HG03103 (cell line): ENCODE measurements around the gene C9orf72.

ENCODE experiments used
- ATAC-seq: cut with Tn5 transposase; IDR thresholded peaks from one replicate; pipeline ENCODE4 v1.9.1; 2021; ENCODE audit warnings: low read depth; ENCODE audit not compliant: unreplicated experiment

Gene C9orf72

DNA sequence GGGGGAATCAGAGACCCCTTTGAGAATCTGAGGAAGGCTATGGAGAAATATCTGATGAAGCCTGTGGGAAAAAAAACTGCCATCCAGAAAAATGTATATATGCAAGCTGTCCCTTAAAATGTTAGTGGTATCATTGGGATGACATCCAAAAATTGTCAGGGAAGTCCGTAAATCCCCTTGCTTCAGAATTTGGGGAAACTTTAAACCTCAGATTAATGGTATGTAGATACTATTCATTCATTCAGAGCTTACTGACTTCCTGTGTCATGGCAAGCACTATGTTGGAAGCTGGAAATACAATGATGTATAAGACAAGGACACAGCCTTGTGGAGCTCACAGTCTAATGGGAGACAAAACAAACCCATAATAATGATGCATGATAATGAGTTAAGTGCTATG, 32.8 kb downstream of the C9orf72 start:
- no peak for ATAC-seq

DNA sequence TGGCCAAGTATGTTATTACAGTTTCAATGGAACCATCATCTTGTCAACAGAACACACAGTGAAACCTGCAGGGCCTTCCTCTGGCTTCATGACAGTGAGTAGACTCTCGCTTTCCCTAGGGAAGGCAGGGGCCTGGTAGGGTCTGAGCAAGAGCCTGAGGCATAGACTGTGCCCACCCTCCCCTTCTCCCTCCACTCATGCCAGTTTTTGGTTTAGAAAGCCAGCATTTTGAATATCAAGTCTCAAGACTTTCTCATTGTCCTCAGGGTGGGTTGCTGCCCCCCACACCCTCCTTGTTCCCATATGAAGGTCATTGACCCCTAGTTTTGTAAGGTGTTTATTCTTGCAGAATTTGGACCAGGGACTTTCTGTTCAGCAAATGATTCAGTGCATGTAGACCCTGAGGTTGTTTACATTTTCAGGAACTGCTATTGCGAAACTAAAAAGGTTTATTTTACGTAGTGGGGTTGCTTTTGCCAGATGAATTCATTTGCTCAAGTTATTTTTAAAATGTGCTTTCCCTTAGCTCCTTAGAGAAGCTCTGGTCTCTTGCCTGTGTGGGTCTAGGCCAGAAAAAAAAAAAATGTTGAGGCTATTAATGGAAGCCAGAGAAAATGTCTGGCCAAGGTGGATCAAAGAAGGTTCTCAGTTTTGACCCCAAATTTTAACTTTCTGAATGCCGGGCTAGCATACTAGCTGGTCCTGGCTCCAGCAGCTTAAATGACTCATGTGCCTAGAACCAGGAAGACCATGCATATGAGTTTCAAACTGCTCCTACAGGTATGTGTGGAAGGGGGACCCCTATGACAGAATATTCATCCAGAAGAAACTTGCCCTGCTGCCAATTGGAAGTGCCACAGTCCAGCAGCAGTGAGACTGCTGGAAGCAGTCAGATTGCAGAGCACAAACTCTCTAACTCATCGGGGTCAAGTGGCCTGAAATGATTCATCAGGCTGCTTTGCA, 33.5 kb downstream of the C9orf72 start:
- no peak for ATAC-seq

GRCh38 chr9:27538647-27539046, 34.6 kb downstream of the C9orf72 start:
- ATAC-seq: no peak

DNA sequence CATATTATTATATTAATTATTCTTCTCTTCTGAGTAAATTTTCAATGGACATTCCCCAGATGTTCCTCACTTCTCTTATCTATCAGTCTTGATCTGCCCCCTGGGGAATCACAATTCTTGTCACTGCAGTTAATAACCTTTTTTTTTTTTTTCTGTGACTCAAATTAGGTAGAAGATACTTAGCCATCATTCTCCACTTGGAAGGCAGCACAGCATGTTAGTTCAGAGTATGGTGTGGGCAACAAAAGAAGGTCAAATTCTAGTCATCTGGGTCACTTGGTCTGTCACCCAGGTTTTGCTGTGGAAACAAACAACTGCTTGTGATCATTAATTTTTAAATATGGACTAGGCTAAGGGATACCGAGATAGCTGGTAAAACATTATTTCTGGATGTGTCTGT, 35.5 kb downstream of the C9orf72 start:
- no peak for ATAC-seq

DNA sequence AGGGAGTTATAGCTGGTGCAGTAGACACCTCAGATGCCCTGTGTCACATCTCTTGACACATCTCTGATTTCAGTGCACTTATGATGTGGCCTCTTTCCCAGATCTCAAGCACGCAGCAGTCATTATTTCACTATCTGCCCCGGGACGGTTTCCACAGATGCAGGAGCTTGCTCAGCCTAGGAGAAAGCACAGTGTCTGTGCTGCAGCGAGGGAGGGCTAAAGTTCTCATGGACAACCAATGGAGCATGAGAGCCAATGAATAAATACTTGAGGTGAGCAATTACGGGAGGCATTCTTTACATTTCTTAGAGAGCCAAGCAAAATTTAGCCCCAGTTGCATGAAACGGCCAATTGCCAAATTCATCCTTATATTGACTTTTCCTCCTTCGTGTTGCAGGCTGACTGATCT, 36.2 kb downstream of the C9orf72 start:
- no peak for ATAC-seq

DNA sequence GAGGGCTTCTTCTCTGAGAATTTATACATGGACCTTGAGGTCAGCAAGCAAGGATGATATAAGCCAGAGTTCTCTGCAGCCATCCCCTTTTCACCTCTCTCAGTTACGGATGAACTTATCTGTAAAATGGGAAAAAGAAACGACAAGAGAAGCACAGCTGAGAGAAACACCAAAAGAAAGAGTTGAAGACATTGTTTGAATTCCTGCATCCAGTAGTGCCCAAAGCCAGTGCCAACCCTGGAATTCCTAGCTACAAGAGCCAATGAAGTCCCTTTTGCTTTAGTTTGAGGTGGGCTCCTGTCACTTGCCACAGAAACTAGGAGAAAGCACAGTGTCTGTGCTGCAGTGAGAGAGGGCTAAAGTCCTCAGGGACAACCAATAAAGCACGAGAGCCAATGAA, 37.1 kb downstream of the C9orf72 start:
- no peak for ATAC-seq

GRCh38 chr9:27535701-27536118, 37.6 kb downstream of the C9orf72 start:
- ATAC-seq: peak; percentile 56

DNA sequence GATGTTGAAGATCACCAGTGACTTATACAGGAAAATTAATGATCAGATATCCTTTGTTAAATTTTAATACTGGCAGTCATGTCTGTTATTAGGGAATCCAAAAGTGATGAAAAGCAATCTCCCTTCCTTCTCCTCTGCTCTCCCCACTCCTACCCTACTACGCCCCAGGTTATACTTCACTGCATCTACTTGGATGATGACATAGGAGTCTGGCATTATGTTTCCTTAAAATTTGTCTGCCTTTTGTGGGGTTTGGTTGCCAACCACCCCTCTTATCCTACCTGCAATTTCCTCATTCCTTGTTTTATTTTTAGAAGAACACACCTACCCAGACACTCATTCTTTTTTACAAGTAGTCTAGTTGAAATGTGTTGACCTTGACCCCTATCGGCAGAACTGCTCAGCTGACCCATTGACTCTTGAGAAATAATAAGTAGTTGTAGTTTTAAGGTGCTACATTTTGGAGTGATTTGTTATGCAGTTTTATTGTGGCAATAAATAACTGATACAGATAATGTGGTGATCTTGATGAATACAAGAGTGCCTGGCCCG, 38.5 kb downstream of the C9orf72 start:
- no peak for ATAC-seq

DNA sequence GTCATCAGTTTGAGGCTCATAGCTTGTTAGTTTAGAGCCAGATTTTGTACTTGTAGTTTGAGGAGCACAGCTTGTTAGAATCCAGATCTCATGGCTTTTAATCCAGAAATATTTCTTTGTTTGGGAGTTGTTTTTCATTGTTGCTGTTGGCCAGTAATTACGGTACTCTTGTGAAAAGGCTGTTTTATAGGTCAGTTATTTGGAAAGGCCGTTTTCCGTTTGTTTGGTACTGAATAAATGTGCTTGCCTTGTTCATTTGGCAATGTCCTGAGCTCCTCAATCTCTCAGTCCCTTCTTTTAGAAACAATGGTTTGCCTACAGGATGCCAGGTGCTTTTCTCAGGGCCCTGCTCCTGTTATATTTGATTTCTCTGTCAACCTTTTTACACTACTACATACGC, 39.1 kb downstream of the C9orf72 start:
- ATAC-seq: no peak

DNA sequence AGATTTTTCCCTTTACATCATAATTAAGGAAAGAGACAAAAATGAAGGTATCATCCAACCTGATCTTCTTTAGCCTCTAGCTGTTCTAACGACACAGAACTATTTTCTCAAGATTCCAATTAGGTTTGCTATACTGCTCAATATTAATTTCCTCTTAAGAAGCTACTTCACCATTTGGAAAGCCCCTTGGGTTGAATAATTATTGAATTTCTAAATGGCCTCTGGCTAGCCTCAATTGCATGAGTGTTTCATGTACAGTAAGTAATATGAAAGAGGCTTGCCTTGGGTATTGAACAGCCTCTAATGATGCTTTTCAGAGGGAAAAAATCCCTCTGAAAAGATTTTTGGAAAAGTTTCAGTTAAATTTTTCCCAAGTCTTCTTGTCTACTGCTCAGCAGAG, 40.0 kb downstream of the C9orf72 start:
- ATAC-seq: no peak

DNA sequence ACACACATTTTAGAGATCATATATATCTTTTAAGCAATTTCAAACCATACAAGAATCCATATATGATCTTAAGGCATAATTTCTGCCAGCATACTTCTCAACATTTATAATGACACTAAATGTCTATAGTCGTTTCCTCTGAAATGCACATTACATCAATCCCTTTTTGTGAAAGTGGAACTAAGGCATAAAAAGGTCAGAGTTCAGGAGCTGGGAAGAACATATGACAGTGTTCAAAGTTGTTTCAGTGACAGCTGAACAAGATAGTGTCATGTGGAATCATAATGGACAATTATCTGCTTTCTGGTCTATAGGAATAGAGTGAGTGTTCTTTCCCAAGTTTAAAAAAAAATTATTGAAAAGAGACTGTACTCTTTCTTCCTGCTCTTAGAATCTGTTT, 41.2 kb downstream of the C9orf72 start:
- no peak for ATAC-seq

DNA sequence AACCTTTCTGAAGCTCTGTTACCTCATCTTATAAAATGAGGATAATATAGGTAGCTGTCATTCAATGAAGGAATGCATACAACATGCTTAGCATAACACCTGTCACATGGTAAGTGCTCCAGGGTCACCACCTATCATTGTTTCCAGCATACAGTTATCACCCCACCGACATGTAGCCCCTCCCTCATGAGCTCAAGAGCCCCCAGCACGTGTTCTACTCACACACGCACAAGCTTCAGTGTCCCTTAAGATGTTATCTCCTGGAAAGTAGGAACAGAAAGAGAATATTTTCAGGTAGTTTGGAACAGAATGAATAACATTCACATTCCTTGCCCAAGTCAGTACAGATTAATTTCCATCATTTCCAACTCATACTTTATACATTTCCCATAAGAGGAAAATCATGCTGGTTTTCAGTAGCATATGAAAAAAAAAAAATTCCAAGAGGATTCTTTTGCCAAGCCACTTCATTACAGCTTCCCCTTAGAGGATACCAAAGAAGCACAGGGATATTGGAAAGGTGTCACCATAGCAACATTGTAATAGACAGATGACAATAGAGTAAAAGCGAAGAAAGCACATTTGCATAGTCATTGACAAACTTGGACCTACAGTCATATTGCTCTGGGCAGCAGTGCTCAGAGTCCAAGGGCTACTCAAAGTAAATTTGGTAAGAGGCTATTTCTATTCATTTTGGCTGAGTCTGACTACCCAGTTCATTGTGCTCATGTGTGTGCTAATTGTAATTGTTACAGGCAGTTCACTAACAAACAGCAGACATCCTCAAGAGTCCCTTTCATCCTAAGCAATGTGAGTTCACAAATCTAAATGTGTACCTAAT, 42.1 kb downstream of the C9orf72 start:
- ATAC-seq: no peak

DNA sequence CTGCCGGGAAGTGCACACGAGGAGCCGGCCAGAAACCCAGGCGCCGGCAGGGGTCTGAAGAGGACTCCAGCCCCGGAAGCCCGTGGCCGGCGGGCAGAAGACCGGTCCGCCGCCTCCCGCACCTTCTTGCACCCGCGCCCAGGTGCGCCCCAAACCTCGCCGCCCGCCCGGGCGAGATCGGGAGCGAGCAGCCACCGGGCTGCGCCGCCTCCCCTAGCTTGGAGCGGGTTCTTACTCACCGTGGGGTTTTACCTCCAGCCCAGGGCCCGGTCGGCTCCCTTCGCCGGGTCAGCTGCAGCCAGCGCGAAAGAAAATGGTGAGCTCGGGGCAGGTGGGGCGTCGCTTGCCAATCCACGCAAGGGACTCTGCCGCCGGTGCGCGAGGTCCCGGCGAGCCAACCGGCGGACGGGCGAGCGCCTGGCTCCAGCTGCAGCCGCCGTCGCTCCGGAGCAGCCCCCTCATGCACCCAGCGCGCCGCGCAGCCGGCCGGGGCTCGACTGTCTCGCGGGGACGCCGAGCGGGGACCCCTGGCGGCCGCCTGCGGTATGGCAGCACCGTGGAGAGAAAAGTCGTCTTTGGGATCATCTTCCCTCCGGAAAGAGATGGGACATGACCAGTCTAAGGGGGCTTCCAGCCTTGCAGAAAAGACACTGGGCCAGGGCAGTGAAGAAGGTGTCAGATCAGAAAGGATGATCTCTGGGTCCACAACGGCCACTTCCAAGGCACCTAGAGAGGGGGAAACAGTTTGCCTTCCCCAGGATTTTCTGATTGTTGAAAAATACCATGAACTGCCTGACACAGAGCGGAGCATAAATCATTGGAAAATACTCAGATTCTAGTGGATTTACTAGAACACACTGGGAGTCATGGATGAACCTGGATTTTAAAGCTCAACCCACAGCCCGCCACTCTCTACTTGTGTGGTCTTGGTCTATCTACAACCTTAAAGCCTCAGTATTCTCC, 43.7 kb downstream of the C9orf72 start, which contains the start of gene MOB3B:
Gene MOB3B, minus strand, starts transcription at position 499 of the 963 bp plus-strand sequence. CDS start 74,264 bp downstream, outside the sequence.
- peak; percentile 74 for ATAC-seq

GRCh38 chr9:27528886-27529315, 44.4 kb downstream of the C9orf72 start:
- peak; percentile 20 for ATAC-seq

DNA sequence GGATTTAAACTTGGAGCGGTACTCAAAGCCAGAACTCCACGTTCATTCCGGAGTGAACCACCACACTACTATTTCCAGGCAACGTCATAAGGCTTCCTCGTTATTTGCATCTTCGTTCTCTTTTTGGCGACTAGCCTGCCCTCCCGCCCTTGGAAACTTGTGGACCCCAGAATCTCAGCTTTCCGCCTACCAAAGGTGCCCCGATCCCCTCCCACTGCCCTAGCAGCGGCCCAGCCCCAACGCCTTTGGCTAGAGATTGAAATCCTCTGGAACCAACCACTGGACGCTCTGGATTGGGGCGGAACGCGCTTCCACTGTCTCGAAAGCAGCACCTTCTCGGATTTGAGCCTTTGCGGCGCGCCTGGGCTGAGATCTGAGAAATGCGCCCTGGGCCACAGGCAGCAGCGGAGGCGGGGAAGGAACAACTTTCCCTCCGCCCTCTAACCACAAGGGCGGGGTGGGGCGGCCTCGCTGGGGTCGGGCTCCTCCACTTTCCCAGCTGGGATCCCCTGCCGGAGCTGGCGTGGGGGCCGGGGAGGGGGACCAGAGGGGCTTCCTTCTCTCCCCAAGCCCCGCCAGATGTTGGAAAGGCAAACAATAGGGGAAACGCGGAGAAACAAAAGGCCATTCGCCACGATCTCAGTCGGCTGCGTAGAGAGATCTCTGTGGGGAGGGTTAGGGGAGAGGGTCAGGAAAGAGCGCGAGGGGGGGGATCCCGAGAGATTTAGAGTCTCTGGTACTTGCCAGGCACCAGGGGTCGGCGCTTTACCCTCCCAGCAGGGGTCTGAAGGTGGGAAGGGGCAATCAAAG, 45.0 kb downstream of the C9orf72 start:
- peak; percentile 47 for ATAC-seq

DNA sequence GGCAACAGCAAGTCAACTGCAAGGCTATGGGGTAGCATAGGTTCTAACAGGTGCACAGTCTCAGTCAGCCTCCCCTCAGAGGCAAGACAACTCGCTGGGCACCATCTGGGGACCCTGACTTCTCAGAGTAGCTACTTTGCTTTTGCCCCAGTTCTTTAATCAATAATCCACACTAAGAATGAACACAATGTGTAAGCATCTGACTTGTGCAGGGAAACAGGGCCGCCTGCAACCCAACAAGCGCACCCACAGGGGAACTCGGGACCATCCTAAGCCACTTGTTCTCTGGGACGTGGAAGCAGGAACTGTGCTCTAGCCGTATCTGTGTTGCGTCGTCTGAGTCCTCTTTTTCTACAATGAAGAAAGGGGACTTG, 45.6 kb downstream of the C9orf72 start:
- ATAC-seq: no peak

DNA sequence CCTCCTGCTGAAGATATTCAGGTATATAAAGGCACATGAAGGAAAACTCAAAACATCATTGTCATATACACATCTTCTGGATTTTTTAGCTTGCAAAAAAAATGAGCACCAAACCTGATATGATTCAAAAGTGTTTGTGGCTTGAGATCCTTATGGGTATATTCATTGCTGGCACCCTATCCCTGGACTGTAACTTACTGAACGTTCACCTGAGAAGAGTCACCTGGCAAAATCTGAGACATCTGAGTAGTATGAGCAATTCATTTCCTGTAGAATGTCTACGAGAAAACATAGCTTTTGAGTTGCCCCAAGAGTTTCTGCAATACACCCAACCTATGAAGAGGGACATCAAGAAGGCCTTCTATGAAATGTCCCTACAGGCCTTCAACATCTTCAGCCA, 49.0 kb downstream of the C9orf72 start, which contains the start of gene IFNK:
Gene IFNK, plus strand, starts transcription at position 55 of the 400 bp plus-strand sequence. Its CDS starts 47 bp downstream, at position 102.
- no peak for ATAC-seq

- no peak for ATAC-seq
Measured at GRCh38 chr9:27523141-27523540, 50.1 kb downstream of the C9orf72 start.

DNA sequence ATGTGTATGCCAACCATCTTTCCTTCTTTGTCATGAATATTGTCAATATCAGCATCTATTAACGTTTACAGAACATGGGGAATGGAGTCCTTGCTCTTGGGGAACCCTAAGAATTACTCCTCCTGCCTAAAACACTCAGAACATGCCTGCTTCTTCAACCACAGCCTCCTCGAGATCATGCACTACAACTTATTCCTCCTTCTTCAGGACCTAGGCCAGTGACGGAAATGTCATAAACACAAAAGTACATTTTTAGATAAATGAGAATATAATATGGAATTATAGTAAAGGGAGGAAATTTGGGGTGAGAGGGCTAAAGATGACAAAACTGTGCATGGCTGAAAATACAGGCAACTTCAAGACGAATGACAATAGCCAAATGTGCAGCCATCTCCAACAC, 52.3 kb downstream of the C9orf72 start:
- ATAC-seq: no peak
